GM18502 (cell line): ENCODE results near the gene HEXA.
"Not testable (repeated sequence)": the region's sequence is repeated elsewhere in the genome, so short reads cannot be mapped to it uniquely, and the experiment has no call there.

Experiments used
- ATAC-seq: cut with Tn5 transposase; IDR thresholded peaks from one replicate; pipeline ENCODE4 v1.9.1; 2021; ENCODE audit warnings: mild to moderate bottlenecking; ENCODE audit not compliant: unreplicated experiment, poor library complexity

Gene HEXA

GRCh38 chr15:72379106-72379505 lies 3.3 kb upstream of the HEXA start:
- not testable (repeated sequence) for ATAC-seq

- no peak for ATAC-seq
Measured at GRCh38 chr15:72377331-72377730, 1.5 kb upstream of the HEXA start.

- peak; percentile 55 for ATAC-seq
Measured at GRCh38 chr15:72375501-72375845, 341 bp downstream of the HEXA start.

GRCh38 chr15:72372361-72372760 lies 3.5 kb downstream of the HEXA start:
- ATAC-seq: no peak

- ATAC-seq: no peak
Measured at GRCh38 chr15:72369964-72370363, 5.8 kb downstream of the HEXA start.

- no peak for ATAC-seq
Measured at GRCh38 chr15:72368899-72369298, 6.9 kb downstream of the HEXA start.

- no peak for ATAC-seq
Measured at GRCh38 chr15:72368325-72368724, 7.5 kb downstream of the HEXA start.

- ATAC-seq: peak; percentile 94
Measured at GRCh38 chr15:72365844-72366243, 10.0 kb downstream of the HEXA start.

GRCh38 chr15:72361176-72361575 lies 14.6 kb downstream of the HEXA start:
- ATAC-seq: no peak

- ATAC-seq: no peak
Measured at GRCh38 chr15:72358650-72359171, 17.1 kb downstream of the HEXA start.

GRCh38 chr15:72358121-72358520 lies 17.7 kb downstream of the HEXA start:
- no peak for ATAC-seq

GRCh38 chr15:72354496-72354895 lies 21.3 kb downstream of the HEXA start:
- no peak for ATAC-seq

GRCh38 chr15:72353266-72353665 lies 22.5 kb downstream of the HEXA start:
- ATAC-seq: no peak

GRCh38 chr15:72345806-72346205 lies 30.0 kb downstream of the HEXA start:
- ATAC-seq: no peak

GRCh38 chr15:72345280-72345679 lies 30.5 kb downstream of the HEXA start:
- ATAC-seq: no peak

GRCh38 chr15:72344602-72345001 lies 31.2 kb downstream of the HEXA start:
- no peak for ATAC-seq

GRCh38 chr15:72342385-72342784 lies 33.4 kb downstream of the HEXA start:
- ATAC-seq: no peak

GRCh38 chr15:72341361-72341760 lies 34.5 kb downstream of the HEXA start:
- ATAC-seq: no peak

GRCh38 chr15:72340366-72340765 lies 35.4 kb downstream of the HEXA start:
- ATAC-seq: no peak

- no peak for ATAC-seq
Measured at GRCh38 chr15:72339777-72340177, 36.0 kb downstream of the HEXA start.

GRCh38 chr15:72338617-72339321 lies 37.0 kb downstream of the HEXA start:
- no peak for ATAC-seq

- ATAC-seq: no peak
Measured at GRCh38 chr15:72338148-72338547, 37.7 kb downstream of the HEXA start.
